HG03135 (cell line): Measurements from ENCODE around the gene SAMD8.
A peak's percentile ranks its signal among the peaks of the same experiment; 100 is the strongest.
"Not testable (repeated sequence)": the region's sequence is repeated elsewhere in the genome, so short reads cannot be mapped to it uniquely, and the experiment has no call there.

ENCODE experiments used
- ATAC-seq: cut with Tn5 transposase; IDR thresholded peaks from one replicate; pipeline ENCODE4 v1.9.1; 2021; ENCODE audit warnings: mild to moderate bottlenecking, moderate library complexity; ENCODE audit not compliant: unreplicated experiment

SAMD8 gene

GRCh38 chr10:75191821-75192568, 80.5 kb downstream of the SAMD8 start:
- no peak for ATAC-seq

DNA sequence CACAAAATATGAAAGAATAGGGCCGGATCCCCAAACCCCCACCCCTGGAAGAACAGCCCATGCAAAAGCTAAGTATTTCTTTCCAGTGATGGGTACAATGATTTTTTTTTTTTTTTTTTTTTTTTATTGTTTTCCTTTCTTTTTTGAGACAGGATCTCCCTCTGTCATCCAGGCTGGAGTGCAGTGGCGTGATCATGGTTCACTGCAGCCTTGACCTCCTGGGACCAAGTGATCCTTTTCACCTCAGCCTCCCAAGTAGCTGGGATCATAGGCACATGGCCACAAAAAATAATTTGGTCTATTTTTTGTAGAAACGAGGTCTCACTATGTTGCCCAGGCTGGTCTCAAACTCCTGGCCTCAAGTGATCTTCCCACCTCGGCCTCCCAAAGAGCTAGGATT, 83.2 kb downstream of the SAMD8 start:
- not testable (repeated sequence) for ATAC-seq

DNA sequence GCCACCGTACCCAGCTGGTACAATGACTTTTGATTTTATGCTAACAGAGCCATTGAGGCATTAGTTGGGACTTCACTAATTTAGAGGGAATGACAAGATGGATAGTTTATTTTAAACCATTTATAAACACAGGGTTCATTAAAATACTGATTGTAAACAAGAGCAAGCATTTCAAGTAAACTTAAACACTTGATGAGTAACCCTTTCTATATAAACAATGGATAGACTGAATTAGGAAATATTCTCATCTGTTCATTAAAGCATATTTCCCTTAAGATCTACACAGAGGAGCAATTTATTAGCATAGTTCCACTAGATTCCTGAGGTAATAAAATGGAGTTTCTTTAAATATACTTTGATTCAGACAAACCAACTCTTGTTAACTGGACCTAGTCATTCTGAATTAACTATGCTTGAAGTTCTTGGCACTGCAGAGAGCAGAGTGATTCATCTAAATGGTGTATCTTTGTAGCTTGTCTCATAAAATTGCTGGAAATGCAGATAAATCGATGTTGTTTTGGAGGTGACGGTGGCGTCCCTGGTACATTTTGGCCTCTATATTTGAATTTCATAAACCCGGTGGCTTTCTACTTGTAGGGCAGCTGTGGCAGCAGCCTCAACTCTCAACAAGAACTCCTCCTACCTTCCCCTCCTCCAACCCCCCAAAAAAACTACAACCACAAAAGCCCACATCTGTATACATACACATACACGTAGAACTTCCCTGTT, 83.7 kb downstream of the SAMD8 start:
- no peak for ATAC-seq

DNA sequence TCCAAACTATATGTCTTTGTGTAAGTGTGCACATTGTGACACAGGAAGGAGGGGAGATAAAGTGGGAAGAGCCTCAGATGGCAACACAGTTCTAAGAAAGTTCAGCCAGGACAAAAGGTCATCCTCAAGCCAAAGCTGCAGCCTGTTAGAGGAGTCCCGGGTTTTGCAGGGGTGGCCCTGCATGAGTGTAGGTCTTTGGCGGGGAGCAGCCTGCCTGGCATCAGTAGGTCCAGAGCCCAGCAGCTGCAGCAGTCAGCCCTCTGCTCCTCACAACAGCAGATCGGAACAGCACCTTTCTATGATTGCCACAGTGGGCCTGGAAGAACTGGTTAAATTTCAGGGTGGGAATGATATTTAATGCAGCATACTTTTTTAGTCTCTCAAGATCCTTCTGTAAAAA, 85.6 kb downstream of the SAMD8 start:
- ATAC-seq, result no peak

DNA sequence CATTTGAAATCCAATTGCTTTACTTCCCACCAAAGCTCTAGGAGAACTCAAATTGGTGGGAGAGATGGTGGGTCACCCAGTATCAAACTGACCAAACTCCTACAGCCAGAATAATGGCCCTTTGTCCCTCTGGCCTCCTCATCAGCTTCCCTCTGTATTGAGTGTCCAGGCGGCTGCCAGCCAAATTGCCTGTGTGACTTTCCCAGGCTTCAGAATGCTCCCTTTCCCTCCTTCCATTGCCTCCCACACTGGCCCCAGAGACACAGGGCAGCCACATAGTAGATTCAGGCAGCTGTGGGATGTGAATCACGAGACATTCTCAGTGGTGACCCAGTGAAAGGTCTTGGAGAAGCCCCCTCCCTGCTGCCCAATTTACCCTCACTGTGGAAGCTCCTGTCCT, 86.5 kb downstream of the SAMD8 start:
- ATAC-seq, result no peak

DNA sequence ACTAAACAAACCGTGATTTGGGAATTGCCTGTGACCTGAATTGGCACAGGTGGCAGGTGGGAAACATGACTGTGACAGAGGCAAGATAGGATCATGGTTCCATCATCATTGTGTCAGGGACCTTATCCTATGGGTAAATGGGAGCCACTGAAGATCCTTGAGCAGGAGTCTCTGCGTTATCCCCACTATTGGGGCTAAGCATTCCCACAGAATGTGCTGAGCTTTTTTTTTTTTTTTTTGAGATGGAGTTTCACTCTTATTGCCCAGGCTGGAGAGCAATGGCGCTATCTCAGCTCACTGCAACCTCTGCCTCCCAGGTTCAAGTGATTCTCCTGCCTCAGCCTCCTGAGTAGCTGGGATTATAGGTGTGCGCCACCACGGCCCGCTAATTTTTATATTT, 88.5 kb downstream of the SAMD8 start:
- not testable (repeated sequence) for ATAC-seq

GRCh38 chr10:75201793-75202307, 90.4 kb downstream of the SAMD8 start:
- ATAC-seq, result no peak

GRCh38 chr10:75202321-75203045, 91.0 kb downstream of the SAMD8 start:
- ATAC-seq, result no peak

DNA sequence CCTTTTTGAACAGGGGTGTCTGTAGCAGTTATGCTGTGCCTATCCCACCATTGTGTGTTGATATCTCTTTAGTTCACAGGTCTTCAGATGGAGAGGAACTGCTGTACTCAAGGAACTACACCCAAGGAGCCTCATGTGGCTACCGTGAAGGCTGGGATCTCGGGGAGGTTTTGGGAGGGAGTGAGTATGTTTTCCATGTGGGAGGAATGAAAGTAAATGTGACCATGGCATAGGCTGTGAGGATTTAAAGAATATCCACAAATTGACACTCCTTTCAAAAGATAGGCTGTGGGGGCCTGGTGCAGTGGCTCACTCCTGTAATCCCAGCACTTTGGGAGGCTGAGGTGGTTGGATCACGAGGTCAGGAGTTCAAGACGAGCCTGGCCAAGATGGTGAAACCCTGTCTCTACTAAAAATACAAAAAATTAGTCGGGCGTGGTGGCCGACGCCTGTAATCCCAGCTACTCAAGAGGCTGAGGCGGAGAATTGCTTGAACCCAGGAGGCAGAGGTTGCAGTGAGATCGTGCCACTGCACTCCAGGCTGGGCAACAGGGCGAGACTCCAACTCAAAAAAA, 91.7 kb downstream of the SAMD8 start:
- ATAC-seq, result not testable (repeated sequence)

- ATAC-seq, result no peak
Measured at GRCh38 chr10:75203724-75204123, 92.3 kb downstream of the SAMD8 start.

- ATAC-seq, result no peak
Measured at GRCh38 chr10:75205908-75206307, 94.5 kb downstream of the SAMD8 start.

GRCh38 chr10:75206638-75207037, 95.2 kb downstream of the SAMD8 start:
- not testable (repeated sequence) for ATAC-seq

GRCh38 chr10:75207079-75207856, 95.8 kb downstream of the SAMD8 start:
- ATAC-seq, result no peak

DNA sequence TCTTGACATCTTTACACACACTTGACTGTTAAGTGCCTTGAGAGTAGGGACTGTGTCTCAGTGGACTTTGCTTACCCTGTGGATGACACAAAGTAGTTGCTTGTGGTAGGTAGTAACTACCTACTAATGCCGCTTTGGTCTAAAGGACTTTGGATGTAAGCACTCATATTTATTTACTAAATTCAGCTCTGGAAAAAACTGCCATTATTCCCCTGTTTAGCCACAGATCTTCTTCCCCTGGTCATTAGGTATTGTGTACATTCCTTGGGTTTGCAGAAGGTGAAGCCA, 96.3 kb downstream of the SAMD8 start:
- no peak for ATAC-seq

DNA sequence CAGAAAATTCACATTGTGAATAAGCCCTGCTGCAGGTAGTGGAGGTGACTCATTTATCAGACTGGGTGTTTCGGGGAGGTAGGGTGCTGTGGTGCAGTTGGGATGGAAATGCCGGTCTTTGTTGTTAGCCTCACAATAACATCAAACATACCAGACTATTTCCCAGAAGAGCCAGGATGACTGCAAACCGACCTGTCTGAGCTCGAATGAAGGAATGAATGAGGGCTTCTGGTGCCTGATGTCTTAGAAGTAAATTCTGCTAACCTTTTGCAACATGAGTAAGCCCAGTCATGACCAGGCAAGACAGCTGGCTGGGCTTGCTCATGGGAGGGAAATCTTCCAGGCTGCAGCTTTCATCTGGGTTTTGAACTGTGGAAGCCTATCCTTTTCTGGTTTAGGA, 96.7 kb downstream of the SAMD8 start:
- no peak for ATAC-seq

DNA sequence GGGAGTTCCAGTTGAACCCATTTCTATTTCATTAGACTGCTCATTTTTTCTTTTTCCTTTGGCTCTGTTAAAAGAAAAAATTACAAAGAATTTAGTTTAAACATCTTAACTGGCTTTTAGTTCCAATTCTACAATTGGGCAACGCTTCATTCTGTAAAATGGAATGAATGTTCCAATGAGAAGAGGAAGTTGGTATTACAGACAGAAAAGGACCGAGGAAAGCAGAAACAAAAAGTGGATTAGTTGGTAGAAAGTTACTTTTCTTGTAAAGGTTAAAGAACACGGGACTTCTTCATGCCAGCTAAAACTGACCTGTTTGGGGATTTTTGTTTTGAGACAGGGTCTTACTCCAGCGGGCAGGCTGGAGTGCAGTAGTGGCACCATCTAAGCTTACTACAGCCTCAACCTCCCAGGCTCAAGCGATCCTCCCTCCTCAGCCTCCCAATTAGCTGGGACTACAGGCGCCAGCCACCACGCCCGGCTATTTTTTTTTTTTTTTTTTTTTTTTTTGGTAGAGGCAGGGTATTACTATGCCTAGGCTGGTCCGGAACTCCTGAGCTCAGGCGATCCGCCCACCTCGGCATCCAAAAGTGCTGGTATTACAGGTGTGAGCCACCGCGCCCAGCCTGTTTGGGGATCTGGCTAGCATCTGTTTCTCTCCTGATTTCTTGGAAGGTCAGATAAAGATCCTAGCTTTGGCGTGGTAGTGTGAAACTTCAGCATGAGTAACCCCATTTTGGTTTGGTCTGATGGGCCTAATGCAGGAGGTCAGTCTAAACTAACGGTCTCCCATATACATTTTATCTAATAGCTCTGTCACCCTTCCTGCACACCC, 97.8 kb downstream of the SAMD8 start:
- peak; percentile 1 for ATAC-seq

DNA sequence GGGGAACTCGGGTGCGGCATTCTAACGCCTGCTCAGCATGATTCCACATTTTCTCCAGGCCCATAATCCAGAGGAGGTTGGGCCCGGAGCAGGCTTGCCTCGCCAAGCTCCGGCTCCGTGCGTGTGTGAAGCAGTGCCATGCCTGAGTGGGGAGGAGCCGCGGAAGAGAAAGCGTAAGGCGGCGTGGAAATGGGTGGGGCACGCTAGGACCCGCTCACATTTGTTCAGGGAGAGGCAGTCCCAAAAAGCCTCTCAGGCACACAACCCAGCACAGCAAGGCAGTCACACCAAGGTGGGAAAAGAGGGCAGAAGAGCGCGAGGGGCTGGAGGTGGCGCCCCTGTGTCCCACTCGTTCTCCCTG, 98.4 kb downstream of the SAMD8 start:
- peak; percentile 52 for ATAC-seq

- peak; percentile 89 for ATAC-seq
Measured at GRCh38 chr10:75210282-75211006, 99.0 kb downstream of the SAMD8 start, which contains the start of gene VDAC2. Gene VDAC2 (plus strand): TSS chr10:75210796. CDS start chr10:75211159, 363 bp downstream.
